PC-3 (cell line): ENCODE measurements around the gene CAD. TPM values are rescaled to one million over a fixed set of nuclear protein-coding genes. Genes with fewer than 3 reads are reported as not detected.

Source experiments
- ATAC-seq: fragments of 200-7000 bp; cut with Tn5 transposase; 2 replicates; pipeline ENCODE4 v1.9.1; 2020; ENCODE audit warnings: mild to moderate bottlenecking, moderate library complexity
- BruUV-seq: library from RNA; stranded (reverse); fragments of 400-500 nt; replicated peaks from 2 replicates; lab custom pipeline; 2021; lab: Mats Ljungman, UMichigan
- CTCF ChIA-PET: fragments of 300-600 bp; sonication (Branson Sonifier 250); formaldehyde crosslinking; loops from one replicate; lab custom pipeline; 2022; ENCODE audit warnings: antibody characterized with exemption; lab: Charles Lee
- POLR2A ChIA-PET: fragments of 300-600 bp; sonication (Branson Sonifier 250); formaldehyde crosslinking; loops from one replicate; lab custom pipeline; 2022; ENCODE audit warnings: antibody characterized with exemption; ENCODE audit not compliant: unreplicated experiment; lab: Charles Lee
- DNase-seq: peaks from one replicate; pipeline ENCODE4 v3.0.0-alpha.2; 2015
- H2AFZ ChIP-seq: fragments of 300-600 bp; sonication (generic); 2 replicates; pipeline ENCODE4 v1.6.0; 2016; ENCODE audit warnings: antibody characterized with exemption, low read length
- H3F3A ChIP-seq: fragments of 300-600 bp; sonication (generic); one replicate; pipeline ENCODE4 v1.6.0; 2017; ENCODE audit warnings: antibody characterized with exemption, low read length, control low read depth, mild to moderate bottlenecking; ENCODE audit not compliant: unreplicated experiment
- H3K27ac ChIP-seq: fragments of 300-600 bp; sonication (generic); 2 replicates; pipeline ENCODE4 v1.5.1; 2016; ENCODE audit warnings: mild to moderate bottlenecking, low read length
- H3K27me3 ChIP-seq: fragments of 300-600 bp; sonication (generic); 2 replicates; pipeline ENCODE4 v1.6.1; 2016; ENCODE audit warnings: low read length, mixed read lengths
- H3K36me3 ChIP-seq: fragments of 300-600 bp; sonication (generic); 2 replicates; pipeline ENCODE4 v1.6.1; 2016; ENCODE audit warnings: low read depth, mixed run types, low read length, mixed read lengths
- H3K4me1 ChIP-seq: fragments of 300-600 bp; sonication (generic); 2 replicates; pipeline ENCODE4 v1.5.1; 2016; ENCODE audit warnings: low read length; ENCODE audit not compliant: insufficient read depth
- H3K4me2 ChIP-seq: fragments of 300-600 bp; sonication (generic); 2 replicates; pipeline ENCODE4 v1.6.0; 2016; ENCODE audit warnings: low read length
- H3K4me3 ChIP-seq: fragments of 300-600 bp; sonication (generic); 2 replicates; pipeline ENCODE4 v1.5.1; 2016; ENCODE audit warnings: mild to moderate bottlenecking, low read length, mixed read lengths
- H3K79me2 ChIP-seq: fragments of 300-600 bp; sonication (generic); 2 replicates; pipeline ENCODE4 v1.6.1; 2017; ENCODE audit warnings: low read length, mixed read lengths
- H3K9ac ChIP-seq: fragments of 300-600 bp; sonication (generic); 2 replicates; pipeline ENCODE4 v1.6.0; 2016; ENCODE audit warnings: mild to moderate bottlenecking, low read length
- H3K9me2 ChIP-seq: fragments of 300-600 bp; sonication (generic); replicated peaks from 2 replicates; pipeline ENCODE4 v1.6.1; 2016; ENCODE audit warnings: mixed run types, low read length, mixed read lengths
- H3K9me3 ChIP-seq: fragments of 300-600 bp; sonication (generic); 2 replicates; pipeline ENCODE4 v1.6.1; 2016; ENCODE audit warnings: low read length, mixed read lengths
- H4K20me1 ChIP-seq: fragments of 300-600 bp; sonication (generic); 2 replicates; pipeline ENCODE4 v1.6.1; 2016; ENCODE audit warnings: low read length, mixed read lengths
- EZH2 ChIP-seq: fragments of 300-600 bp; sonication (generic); IDR thresholded peaks from one replicate; pipeline ENCODE4 v1.6.1; 2017; ENCODE audit warnings: antibody characterized with exemption, mild to moderate bottlenecking, low read length; ENCODE audit not compliant: unreplicated experiment
- EZH2phosphoT487 ChIP-seq: fragments of 300-600 bp; sonication (generic); IDR thresholded peaks from 2 replicates; pipeline ENCODE4 v1.6.1; 2018; ENCODE audit warnings: mild to moderate bottlenecking, antibody characterized with exemption, low read length, borderline replicate concordance
- intact Hi-C: fragments of 100-400 bp; cut with micrococcal nuclease; formaldehyde crosslinking; loops from 2 replicates; pipeline ENCODE4 v1.9.0; 2023
- total RNA-seq: library from RNA; depleted of rRNA; stranded (reverse); fragments of >200 nt; gene quantifications from 2 replicates; pipeline ENCODE4 v1.2.3, GENCODE V29; 2014
- TF ChIP-seq, protein P1 (sequence below): fragments of 300-600 bp; sonication (generic); conservative IDR thresholded peaks from 2 replicates; pipeline ENCODE4 v1.5.1; 2017; ENCODE audit warnings: antibody characterized with exemption, low read depth, mild to moderate bottlenecking, low read length

CAD gene
- total RNA-seq, 1 experiment from 2014 or later = 85.9 TPM

- intact Hi-C loops = no loop called here
- no peak overlapping the region for H2AFZ ChIP-seq
- H3K9ac ChIP-seq = no peak overlapping the region
- ChIA-PET POLR2A (no interaction called here), CTCF (interaction anchor here (0.8 kb wide), 1 partner anchor 81 kb away, joined by 3 read pairs; no protein-coding TSS in a partner anchor)
- DNase-seq = no peak
- no peaks in the 10 kb centered on the region for H3K27me3 ChIP-seq
- no peaks in the 10 kb centered on the region for H3F3A ChIP-seq
- H3K9me3 ChIP-seq = no peaks in the 10 kb centered on the region
- no peaks in the 10 kb centered on the region for H3K79me2 ChIP-seq
- no peaks in the 10 kb centered on the region for H3K4me1 ChIP-seq
- no peak for TF ChIP-seq EZH2phosphoT487
- TF ChIP-seq, protein P1, sequence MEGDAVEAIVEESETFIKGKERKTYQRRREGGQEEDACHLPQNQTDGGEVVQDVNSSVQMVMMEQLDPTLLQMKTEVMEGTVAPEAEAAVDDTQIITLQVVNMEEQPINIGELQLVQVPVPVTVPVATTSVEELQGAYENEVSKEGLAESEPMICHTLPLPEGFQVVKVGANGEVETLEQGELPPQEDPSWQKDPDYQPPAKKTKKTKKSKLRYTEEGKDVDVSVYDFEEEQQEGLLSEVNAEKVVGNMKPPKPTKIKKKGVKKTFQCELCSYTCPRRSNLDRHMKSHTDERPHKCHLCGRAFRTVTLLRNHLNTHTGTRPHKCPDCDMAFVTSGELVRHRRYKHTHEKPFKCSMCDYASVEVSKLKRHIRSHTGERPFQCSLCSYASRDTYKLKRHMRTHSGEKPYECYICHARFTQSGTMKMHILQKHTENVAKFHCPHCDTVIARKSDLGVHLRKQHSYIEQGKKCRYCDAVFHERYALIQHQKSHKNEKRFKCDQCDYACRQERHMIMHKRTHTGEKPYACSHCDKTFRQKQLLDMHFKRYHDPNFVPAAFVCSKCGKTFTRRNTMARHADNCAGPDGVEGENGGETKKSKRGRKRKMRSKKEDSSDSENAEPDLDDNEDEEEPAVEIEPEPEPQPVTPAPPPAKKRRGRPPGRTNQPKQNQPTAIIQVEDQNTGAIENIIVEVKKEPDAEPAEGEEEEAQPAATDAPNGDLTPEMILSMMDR = no peak
- no peak for TF ChIP-seq EZH2
- H3K4me3 ChIP-seq = no peak overlapping the region
- H3K27ac ChIP-seq = no peak overlapping the region
- no peaks in the 10 kb centered on the region for H3K9me2 ChIP-seq
- H3K4me2 ChIP-seq = no peak overlapping the region
- peaks cover 13% of the 10 kb centered on the region; the same call in 1 of the 2 replicates for H3K36me3 ChIP-seq
- no TSS peak for BruUV-seq
- no peaks in the 10 kb centered on the region for H4K20me1 ChIP-seq
- no peak for ATAC-seq
These were observed 18.5 kb upstream of the CAD start for GRCh38 chr2:27198627-27199026.

DNA sequence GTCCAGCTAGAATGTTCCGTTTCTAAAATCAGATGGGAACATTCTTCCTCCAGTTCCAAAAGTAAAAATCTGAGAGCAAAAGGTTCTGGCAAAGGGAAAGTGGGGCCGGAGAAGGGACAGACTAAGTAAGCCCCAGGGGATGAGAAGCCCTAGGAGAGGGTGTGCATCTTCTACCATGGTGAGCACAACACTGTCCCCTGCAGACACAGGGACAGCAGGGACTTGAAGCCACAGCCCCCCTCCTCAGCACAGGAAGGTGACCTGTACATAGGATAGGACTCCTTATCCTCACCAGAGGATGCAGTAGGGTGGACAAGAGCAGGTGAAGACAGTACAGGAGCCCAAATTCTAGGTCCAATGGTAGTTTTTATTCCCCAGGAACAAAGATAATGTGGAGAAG, 17.9 kb upstream of the CAD start:
- TF ChIP-seq, protein P1 = no peak
- TF ChIP-seq EZH2phosphoT487 (no peak), EZH2 (no peak)
- POLR2A ChIA-PET = no interaction called here
- intact Hi-C loops = no loop called here
- H3K9me3 ChIP-seq = no peaks in the 10 kb centered on the region
- H3K27ac ChIP-seq = no peak overlapping the region
- no peaks in the 10 kb centered on the region for H4K20me1 ChIP-seq
- H3K27me3 ChIP-seq = no peaks in the 10 kb centered on the region
- H3K79me2 ChIP-seq = no peaks in the 10 kb centered on the region
- no peaks in the 10 kb centered on the region for H3K4me1 ChIP-seq
- H3K9ac ChIP-seq = no peak overlapping the region
- H3K4me2 ChIP-seq = no peak overlapping the region
- DNase-seq (no peak), ATAC-seq (no peak)
- H3F3A ChIP-seq = no peaks in the 10 kb centered on the region
- H3K4me3 ChIP-seq = no peak overlapping the region
- CTCF ChIA-PET = interaction anchor here (0.8 kb wide), 1 partner anchor 81 kb away, joined by 3 read pairs; no protein-coding TSS in a partner anchor
- peaks cover 19% of the 10 kb centered on the region; the same call in 1 of the 2 replicates for H3K36me3 ChIP-seq
- H3K9me2 ChIP-seq = no peaks in the 10 kb centered on the region
- BruUV-seq = no TSS peak
- no peak overlapping the region for H2AFZ ChIP-seq

DNA sequence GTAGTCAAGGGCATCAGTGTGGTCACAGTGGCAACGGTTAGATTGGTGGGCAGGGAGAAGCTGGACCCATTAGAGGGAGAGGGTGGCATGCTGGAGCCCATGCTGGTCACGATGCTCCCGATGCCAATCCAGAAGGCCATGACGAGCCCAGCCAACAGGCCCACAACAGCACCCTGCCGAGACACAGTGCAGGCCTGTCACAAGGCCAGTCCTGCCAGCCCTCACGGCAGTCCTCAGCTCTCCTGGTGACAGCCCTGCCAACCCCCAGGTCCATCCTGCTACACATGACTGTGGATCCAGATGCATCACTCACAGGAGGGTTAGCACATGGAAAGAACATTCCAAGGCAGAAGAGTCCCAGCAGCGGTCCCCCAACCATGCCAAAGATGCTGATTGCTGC, 15.5 kb upstream of the CAD start:
- DNase-seq = no peak
- Histone ChIP-seq H3K9me2 (no peaks in the 10 kb centered on the region), H3K27ac (no peak overlapping the region), H3K4me2 (no peak overlapping the region), H3K79me2 (no peaks in the 10 kb centered on the region), H3K9ac (no peak overlapping the region), H3K4me1 (no peaks in the 10 kb centered on the region), H3F3A (no peaks in the 10 kb centered on the region), H4K20me1 (no peaks in the 10 kb centered on the region), H3K27me3 (no peaks in the 10 kb centered on the region), H3K9me3 (no peaks in the 10 kb centered on the region), H2AFZ (no peak overlapping the region), H3K36me3 (peaks cover 26% of the 10 kb centered on the region; the same call in 1 of the 2 replicates), H3K4me3 (no peak overlapping the region)
- TF ChIP-seq EZH2phosphoT487 (no peak), EZH2 (no peak)
- TF ChIP-seq, protein P1 = no peak
- BruUV-seq = no TSS peak
- POLR2A ChIA-PET = no interaction called here
- CTCF ChIA-PET = no interaction called here
- intact Hi-C loops = no loop called here
- ATAC-seq = no peak
